Adrenal gland (tissue), 12 donors: ENCODE results near the gene CMIP. TPM values are rescaled to one million over a fixed set of nuclear protein-coding genes. Genes with fewer than 3 reads are reported as not detected.
A peak's percentile ranks its signal among the peaks of the same experiment; 100 is the strongest.

Source experiments
- DNase-seq, 7 donors: peaks; one replicate each; pipeline ENCODE4 v3.0.0-alpha.2; 2019 to 2020
- H3K27ac ChIP-seq, 5 donors: fragments of 200-600 bp; sonication (generic) in 4 of 5; 1 replicate in 3 of 5; 2 replicates in 2 of 5; pipeline versions ENCODE4 v1.5.1 to v1.8.0; 2016 to 2020; ENCODE audit warnings: mild to moderate bottlenecking in 1 of 5
- H3K27me3 ChIP-seq: fragments of 200-600 bp; 2 replicates; pipeline ENCODE4 v1.8.0; 2021
- H3K36me3 ChIP-seq, 2 donors: fragments of 200-600 bp; replicated peaks in 1 of 2; 1 replicate in 1 of 2; 2 replicates in 1 of 2; pipeline versions ENCODE4 v1.5.1 to v1.8.0; 2018 to 2022
- H3K4me1 ChIP-seq, 2 donors: fragments of 200-600 bp; replicated peaks in 1 of 2; 1 replicate in 1 of 2; 2 replicates in 1 of 2; pipeline versions ENCODE4 v1.5.1 to v1.8.0; 2018 to 2021
- H3K4me3 ChIP-seq, 4 donors: fragments of 200-600 bp; sonication (generic) in 3 of 4; one replicate each; pipeline ENCODE4 v1.5.1; 2016 to 2018
- H3K9me3 ChIP-seq, 3 donors: fragments of 200-600 bp; sonication (generic) in 1 of 3; replicated peaks in 1 of 3; 1 replicate in 2 of 3; 2 replicates in 1 of 3; pipeline versions ENCODE4 v1.5.1 to v1.8.0; 2016 to 2021
- CTCF ChIP-seq, 6 experiments: fragments of 450-650 bp in 4 of 6; fragments of 200-600 bp in 2 of 6; sonication (generic) in 1 of 6; IDR thresholded peaks; 1 replicate in 5 of 6; 2 replicates in 1 of 6; pipeline versions ENCODE4 v1.5.1 to v1.8.0; 2016 to 2021; ENCODE audit warnings: antibody characterized with exemption in 6 of 6, mild to moderate bottlenecking in 2 of 6, moderate library complexity in 1 of 6
- POLR2A ChIP-seq, 2 donors: fragments of 450-650 bp; IDR thresholded peaks; one replicate each; pipeline ENCODE4 v1.6.1; 2017; ENCODE audit warnings: antibody characterized with exemption in 2 of 2, mild to moderate bottlenecking in 2 of 2, moderate library complexity in 1 of 2
- WGBS, 4 donors: extraction: QIAGEN DNeasy Blood & Tissue Kit in 2 of 4; methylation state at CpG; one replicate each; pipeline versions ENCODE4 v1.1.5 to v1.1.7; 2013 to 2017; 5-methylcytosine and 5-hydroxymethylcytosine counted together
- intact Hi-C, 2 donors: fragments of 100-400 bp; cut with DNase I; formaldehyde crosslinking; loops; one replicate each; pipeline versions ENCODE4 v1.14.1 to v1.15.0; 2022 to 2023
- polyA plus RNA-seq, 3 donors: library from polyadenylated mRNA; stranded (reverse); fragments of 200-250 nt in 2 of 3; fragments of 350-450 nt in 1 of 3; fragmentation: Illumina TruSeq in 1 of 3; extraction: RNeasy Lipid Tissue Mini Kit (QIAGEN cat#74804) in 1 of 3; gene quantifications; one replicate each; pipeline ENCODE4 v1.2.3, GENCODE V29; 2013 to 2014
- total RNA-seq, 9 donors: library from RNA; depleted of rRNA in 4 of 9; stranded (reverse); fragments of >200 nt in 4 of 9; fragments of 120-200 nt in 1 of 9; fragmentation: NEBNext Ultra II Directional in 1 of 9; extraction: Animal tissue kit (Norgen Biotek cat#: 25700) in 1 of 9; gene quantifications; one replicate each; pipeline versions ENCODE4 v1.1.0 to v1.2.4, GENCODE V29; 2013 to 2023
- donor health status: healthy with polysubstance abuse.
- donor health status: Bipolar disorder and iron deficiency.
- donor health status: DM: yes; HTN: yes; CAD: no.
- donor health status: DM: no; HTN: no; CAD: no.
- donor health status: DM: no; HTN: no; CAD: no.
- donor health status: DM: yes; HTN: yes; CAD: no.

CMIP gene
- total and polyA plus RNA-seq, 12 donors = 8.1 to 87.9 (median 42.5) TPM

DNA sequence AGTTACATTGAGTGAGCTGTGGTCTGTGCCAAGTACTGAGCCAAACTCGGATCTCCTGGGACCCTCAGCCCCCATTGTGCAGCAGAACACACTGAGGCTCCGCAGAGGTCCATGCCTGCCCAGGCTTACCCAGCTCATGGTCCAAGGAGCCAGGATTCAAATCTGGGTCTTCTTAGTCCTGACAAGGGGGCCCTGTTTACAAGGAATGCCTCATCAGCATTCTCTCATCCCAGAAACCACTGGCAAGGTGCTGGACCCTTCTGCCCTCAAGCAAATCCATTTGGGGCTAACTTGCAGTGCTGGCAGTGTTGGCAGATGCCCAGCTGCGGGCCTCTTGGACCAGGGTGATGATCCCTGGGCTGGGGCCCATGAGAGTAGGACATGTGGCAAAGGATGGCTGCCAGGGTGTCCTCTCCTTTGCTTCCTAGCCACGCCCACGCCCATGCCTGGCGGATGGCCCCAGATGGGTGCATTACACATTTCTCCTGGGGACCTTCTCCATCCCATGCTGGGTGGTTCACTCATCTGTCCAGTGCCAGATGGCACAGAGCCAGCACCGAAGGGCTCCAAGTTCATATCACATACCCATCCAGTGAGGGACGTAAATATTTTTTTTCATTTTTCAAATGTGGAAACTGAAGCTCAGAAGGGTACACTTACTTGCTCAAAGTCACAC, 117.7 kb downstream of the CMIP start:
- TF ChIP-seq CTCF (IDR thresholded peaks at IDR 0.05) = no peak
- TF ChIP-seq POLR2A (IDR thresholded peaks at IDR 0.05) = no peak

DNA sequence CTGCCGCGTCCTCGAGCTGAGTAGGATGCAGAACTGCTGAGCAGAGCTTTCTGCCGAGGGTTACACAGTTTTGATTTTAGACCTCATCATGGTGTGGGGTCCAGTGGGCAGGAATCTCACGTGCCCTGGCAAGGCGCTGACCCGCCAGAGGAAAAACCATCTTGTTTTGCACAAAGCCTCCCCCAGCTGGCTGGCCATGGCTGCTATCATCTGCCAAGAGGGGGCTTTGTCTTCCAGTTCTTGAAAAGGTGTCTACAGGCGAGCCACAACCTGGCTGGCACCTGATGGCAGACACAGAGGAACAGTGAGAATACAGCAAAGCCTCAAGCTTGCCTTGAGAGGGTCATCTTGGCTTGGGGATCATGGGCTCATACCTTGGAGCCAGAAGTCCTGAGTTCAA, 118.3 kb downstream of the CMIP start:
- Histone ChIP-seq H3K36me3 (no peaks in the 10 kb centered on the region), H3K9me3 (no peaks in the 10 kb centered on the region), H3K4me1 (peaks cover 13 to 26% of the 10 kb centered on the region in 2 donors), H3K27ac (no peak overlapping the region), H3K4me3 (no peak overlapping the region), H3K27me3 (no peaks in the 10 kb centered on the region)
- no peak for TF ChIP-seq POLR2A (IDR thresholded peaks at IDR 0.05)
- TF ChIP-seq CTCF (IDR thresholded peaks at IDR 0.05) = no peak
- no peak for DNase-seq
- intact Hi-C loops = no loop called here
- WGBS, 4 donors = 91 to 98% (median 95%) methylated on average over 4 to 8 of the region's 8 CpGs

More for the DNA sequence above, 117.7 kb downstream of the CMIP start:
- intact Hi-C loops = no loop called here
- DNase-seq = peak in 3 of 7 donors; percentile 37 to 49 (median 48)
- Histone ChIP-seq H3K9me3 (no peaks in the 10 kb centered on the region), H3K4me1 (peaks cover 9 to 24% of the 10 kb centered on the region in 2 donors), H3K36me3 (no peaks in the 10 kb centered on the region), H3K4me3 (no peak overlapping the region), H3K27me3 (no peaks in the 10 kb centered on the region), H3K27ac (no peak overlapping the region)
- 55 to 77% (median 72%) methylated on average over 5 to 8 of the region's 8 CpGs for WGBS, 4 donors

GRCh38 chr16:81564421-81564911, 119.9 kb downstream of the CMIP start:
- Histone ChIP-seq H3K4me3 (no peak overlapping the region), H3K4me1 (peaks cover 26 to 34% of the 10 kb centered on the region in 2 donors), H3K9me3 (no peaks in the 10 kb centered on the region), H3K36me3 (no peaks in the 10 kb centered on the region), H3K27me3 (no peaks in the 10 kb centered on the region), H3K27ac (no peak overlapping the region)
- no peak for TF ChIP-seq CTCF (IDR thresholded peaks at IDR 0.05)
- no peak for TF ChIP-seq POLR2A (IDR thresholded peaks at IDR 0.05)
- intact Hi-C loops = no loop called here
- WGBS, 4 donors = 57 to 82% (median 66%) methylated on average over 10 of the region's 10 CpGs
- no peak for DNase-seq

GRCh38 chr16:81565321-81566028, 120.9 kb downstream of the CMIP start:
- TF ChIP-seq CTCF (IDR thresholded peaks at IDR 0.05) (no peak), POLR2A (IDR thresholded peaks at IDR 0.05) (no peak)
- Histone ChIP-seq H3K4me3 (no peak overlapping the region), H3K4me1 (peaks cover 26 to 40% of the 10 kb centered on the region in 2 donors), H3K36me3 (no peaks in the 10 kb centered on the region), H3K27me3 (no peaks in the 10 kb centered on the region), H3K27ac (no peak overlapping the region), H3K9me3 (no peaks in the 10 kb centered on the region)
- WGBS, 4 donors = 82 to 92% (median 88%) methylated on average over 15 to 20 of the region's 20 CpGs
- DNase-seq = no peak
- intact Hi-C loops = no loop called here
